MCF 10A (cell line): Measurements from ENCODE around the gene TEN1. TPM values are rescaled to one million over a fixed set of nuclear protein-coding genes. Genes with fewer than 3 reads are reported as not detected.

ENCODE experiments used
- BruUV-seq: library from RNA; stranded (reverse); fragments of 400-500 nt; replicated peaks from 2 replicates; lab custom pipeline; 2021; lab: Mats Ljungman, UMichigan
- CTCF ChIA-PET: fragments of 300-600 bp; sonication (Branson Sonifier 250); formaldehyde crosslinking; extraction: SDS; loops from one replicate; lab custom pipeline; 2021; ENCODE audit warnings: antibody characterized with exemption, inconsistent platforms; lab: Yijun Ruan, JAX
- POLR2A ChIA-PET: fragments of 300-600, 350-650 bp; sonication (Branson Sonifier 250); formaldehyde crosslinking; extraction: SDS; loops from one replicate; lab custom pipeline; 2020; ENCODE audit warnings: antibody characterized with exemption, inconsistent platforms; lab: Yijun Ruan, JAX
- DNase-seq: peaks from one replicate; pipeline ENCODE4 v3.0.0-alpha.2; 2018; ENCODE audit not compliant: unreplicated experiment
- H3K27ac Mint-ChIP-seq: one replicate; pipeline ENCODE4 v1.8.0; 2022; ENCODE audit warnings: mild to moderate bottlenecking, low read depth, mixed read lengths; ENCODE audit not compliant: unreplicated experiment
- H3K27me3 Mint-ChIP-seq: one replicate; pipeline ENCODE4 v1.8.0; 2022; ENCODE audit warnings: mixed read lengths; ENCODE audit not compliant: insufficient read depth, unreplicated experiment
- H3K36me3 Mint-ChIP-seq: one replicate; pipeline ENCODE4 v1.8.0; 2022; ENCODE audit warnings: mild to moderate bottlenecking, moderate library complexity, mixed read lengths; ENCODE audit not compliant: insufficient read depth, unreplicated experiment
- H3K4me1 Mint-ChIP-seq: one replicate; pipeline ENCODE4 v1.8.0; 2022; ENCODE audit warnings: mixed read lengths; ENCODE audit not compliant: insufficient read depth, unreplicated experiment
- H3K4me3 Mint-ChIP-seq: one replicate; pipeline ENCODE4 v1.8.0; 2022; ENCODE audit warnings: mild to moderate bottlenecking, moderate library complexity, mixed read lengths; ENCODE audit not compliant: unreplicated experiment
- H3K9me3 Mint-ChIP-seq: one replicate; pipeline ENCODE4 v1.8.0; 2022; ENCODE audit warnings: mixed read lengths; ENCODE audit not compliant: unreplicated experiment
- CTCF ChIP-seq: fragments of 200-600 bp; IDR thresholded peaks from one replicate; pipeline ENCODE4 v1.8.0; 2022; ENCODE audit warnings: antibody characterized with exemption, mild to moderate bottlenecking; ENCODE audit not compliant: unreplicated experiment
- intact Hi-C: fragments of 100-400 bp; cut with micrococcal nuclease; formaldehyde crosslinking; loops from 2 replicates; pipeline ENCODE4 v1.14.1; 2022
- total RNA-seq: library from RNA; stranded (reverse); gene quantifications from 2 replicates; pipeline ENCODE4 v1.2.3, GENCODE V29; 2022

TEN1 gene
- total RNA-seq, 1 experiment from 2014 or later = 15.4 TPM

GRCh38 chr17:76018340-76018680 lies 39.3 kb downstream of the TEN1 start:
- TF ChIP-seq CTCF = no peak
- Mint-ChIP-seq H3K36me3 (peaks cover 8% of the 10 kb centered on the region), H3K9me3 (no peaks in the 10 kb centered on the region), H3K4me1 (no peaks in the 10 kb centered on the region), H3K27me3 (no peaks in the 10 kb centered on the region), H3K27ac (no peak overlapping the region), H3K4me3 (no peak overlapping the region)
- intact Hi-C loops = no loop called here
- ChIA-PET POLR2A (interaction anchor here (1.3 kb wide), 1 partner anchor 8 kb away, joined by 3 read pairs; the partner anchor contains the start of gene EVPL), CTCF (interaction anchor here (0.5 kb wide), 1 partner anchor 301 kb away, joined by 4 read pairs; no protein-coding TSS in a partner anchor)
- no TSS peak for BruUV-seq
- DNase-seq = no peak

GRCh38 chr17:76018801-76019200 lies 39.8 kb downstream of the TEN1 start:
- intact Hi-C loops = no loop called here
- Mint-ChIP-seq H3K27ac (no peak overlapping the region), H3K27me3 (no peaks in the 10 kb centered on the region), H3K4me3 (no peak overlapping the region), H3K4me1 (no peaks in the 10 kb centered on the region), H3K9me3 (no peaks in the 10 kb centered on the region), H3K36me3 (peaks cover 8% of the 10 kb centered on the region)
- no TSS peak for BruUV-seq
- ChIA-PET POLR2A (interaction anchor here (1.2 to 1.4 kb wide), 2 partner anchors 14 to 239 kb away, joined by 3 read pairs; no protein-coding TSS in a partner anchor), CTCF (interaction anchor here (0.5 to 1.4 kb wide), 2 partner anchors 14 to 301 kb away, joined by 4 to 5 read pairs; no protein-coding TSS in a partner anchor)
- TF ChIP-seq CTCF = no peak
- no peak for DNase-seq

GRCh38 chr17:76019833-76020467 lies 40.9 kb downstream of the TEN1 start:
- no peak overlapping the region for H3K27ac Mint-ChIP-seq
- H3K27me3 Mint-ChIP-seq = no peaks in the 10 kb centered on the region
- CTCF ChIA-PET = interaction anchor here (0.7 to 1.4 kb wide), 2 partner anchors 15 to 114 kb away, joined by 3 to 5 read pairs; no protein-coding TSS in a partner anchor
- no peak for DNase-seq
- peaks cover 8% of the 10 kb centered on the region for H3K36me3 Mint-ChIP-seq
- POLR2A ChIA-PET = interaction anchor here (1.2 to 1.4 kb wide), 3 partner anchors 13 to 240 kb away, joined by 3 read pairs; no protein-coding TSS in a partner anchor
- no peaks in the 10 kb centered on the region for H3K9me3 Mint-ChIP-seq
- H3K4me1 Mint-ChIP-seq = no peaks in the 10 kb centered on the region
- no peak for TF ChIP-seq CTCF
- no peak overlapping the region for H3K4me3 Mint-ChIP-seq
- BruUV-seq = no TSS peak
- intact Hi-C loops = no loop called here

GRCh38 chr17:76022285-76022684 lies 43.2 kb downstream of the TEN1 start:
- CTCF ChIA-PET = no interaction called here
- H3K27me3 Mint-ChIP-seq = no peaks in the 10 kb centered on the region
- no TSS peak for BruUV-seq
- intact Hi-C loops = no loop called here
- H3K36me3 Mint-ChIP-seq = no peaks in the 10 kb centered on the region
- H3K27ac Mint-ChIP-seq = no peak overlapping the region
- no peak for DNase-seq
- POLR2A ChIA-PET = no interaction called here
- no peak for TF ChIP-seq CTCF
- peaks cover 6% of the 10 kb centered on the region for H3K4me1 Mint-ChIP-seq
- H3K4me3 Mint-ChIP-seq = no peak overlapping the region
- H3K9me3 Mint-ChIP-seq = no peaks in the 10 kb centered on the region
